ENCODE results near the gene DUSP12.
"Not testable (repeated sequence)": the region's sequence is repeated elsewhere in the genome, so short reads cannot be mapped to it uniquely, and the experiment has no call there.

Gene DUSP12

GRCh38 chr1:161749509-161750407 is at the start of gene DUSP12:
Gene DUSP12 (plus strand): TSS chr1:161749786. CDS start chr1:161749802, 16 bp downstream.
- peak; percentile 89 for DNase-seq (ENCODE audit: low read depth)

GRCh38 chr1:161702250-161702649 is 47.3 kb upstream of the DUSP12 start:
- no peak for DNase-seq (ENCODE audit: low read depth)

GRCh38 chr1:161705537-161705936 is 44.0 kb upstream of the DUSP12 start:
- DNase-seq (ENCODE audit: low read depth) = no peak

GRCh38 chr1:161706113-161706481 is 43.5 kb upstream of the DUSP12 start:
- DNase-seq (ENCODE audit: low read depth) = peak; percentile 58

- peak; percentile 89 for DNase-seq (ENCODE audit: low read depth)
Observed at GRCh38 chr1:161706482-161707347, 42.9 kb upstream of the DUSP12 start, which contains the start of gene FCRLA. Gene FCRLA (plus strand): TSS chr1:161707229. CDS start chr1:161707265, 36 bp downstream.

GRCh38 chr1:161707503-161707902 is 42.1 kb upstream of the DUSP12 start:
- DNase-seq (ENCODE audit: low read depth) = no peak

- no peak for DNase-seq (ENCODE audit: low read depth)
Observed at GRCh38 chr1:161709373-161709772, 40.2 kb upstream of the DUSP12 start.

- no peak for DNase-seq (ENCODE audit: low read depth)
Observed at GRCh38 chr1:161710560-161710959, 39.0 kb upstream of the DUSP12 start.

GRCh38 chr1:161718559-161719324 is 30.8 kb upstream of the DUSP12 start:
- DNase-seq (ENCODE audit: low read depth) = no peak

GRCh38 chr1:161719325-161719611 is 30.3 kb upstream of the DUSP12 start:
- no peak for DNase-seq (ENCODE audit: low read depth)

GRCh38 chr1:161720422-161720821 is 29.2 kb upstream of the DUSP12 start:
- DNase-seq (ENCODE audit: low read depth) = no peak

- DNase-seq (ENCODE audit: low read depth) = no peak
Observed at GRCh38 chr1:161720956-161721737, 28.4 kb upstream of the DUSP12 start, which contains the start of gene FCRLB. Gene FCRLB (plus strand): TSS chr1:161721544. CDS start chr1:161722673, 1,129 bp downstream.

GRCh38 chr1:161721738-161722343 is 27.7 kb upstream of the DUSP12 start:
- peak; percentile 91 for DNase-seq (ENCODE audit: low read depth)

- DNase-seq (ENCODE audit: low read depth) = no peak
Observed at GRCh38 chr1:161722406-161722805, 27.2 kb upstream of the DUSP12 start.

- no peak for DNase-seq (ENCODE audit: low read depth)
Observed at GRCh38 chr1:161723459-161724141, 26.0 kb upstream of the DUSP12 start.

- not testable (repeated sequence) for DNase-seq (ENCODE audit: low read depth)
Observed at GRCh38 chr1:161725258-161725907, 24.2 kb upstream of the DUSP12 start.

GRCh38 chr1:161725908-161726472 is 23.6 kb upstream of the DUSP12 start:
- DNase-seq (ENCODE audit: low read depth) = no peak

- peak; percentile 66 for DNase-seq (ENCODE audit: low read depth)
Observed at GRCh38 chr1:161726473-161727255, 22.9 kb upstream of the DUSP12 start.

Measured in GM04504 (cell line).